Panc1 (cell line): ENCODE results near the gene EID3. TPM values are rescaled to one million over a fixed set of nuclear protein-coding genes. Genes with fewer than 3 reads are reported as not detected.
"Not testable (repeated sequence)": the region's sequence is repeated elsewhere in the genome, so short reads cannot be mapped to it uniquely, and the experiment has no call there.

ENCODE experiments used
- ATAC-seq: fragments of 200-7000 bp; cut with Tn5 transposase; 2 replicates; pipeline ENCODE4 v1.9.1; 2020; ENCODE audit warnings: mild to moderate bottlenecking, moderate library complexity
- BruUV-seq: library from RNA; stranded (reverse); fragments of 400-500 nt; replicated peaks from 2 replicates; lab custom pipeline; 2021; lab: Mats Ljungman, UMichigan
- CTCF ChIA-PET: fragments of 300-600 bp; sonication (Branson Sonifier 250); formaldehyde crosslinking; loops from one replicate; lab custom pipeline; 2022; ENCODE audit warnings: antibody characterized with exemption; lab: Charles Lee
- POLR2A ChIA-PET: fragments of 300-600 bp; sonication (Branson Sonifier 250); formaldehyde crosslinking; loops from one replicate; lab custom pipeline; 2022; ENCODE audit warnings: antibody characterized with exemption; lab: Charles Lee
- DNase-seq: peaks from one replicate; pipeline ENCODE4 v3.0.0-alpha.2; 2010; ENCODE audit warnings: low read depth, low spot score
- H3K27ac ChIP-seq: 2 replicates; pipeline ENCODE4 v1.5.1; 2011; ENCODE audit warnings: mild to moderate bottlenecking, low read length, inconsistent platforms
- H3K27me3 ChIP-seq: fragments of 200-500 bp; sonication (Bioruptor generic); 2 replicates; pipeline ENCODE4 v1.6.0; 2014; ENCODE audit warnings: low read length, inconsistent platforms; ENCODE audit not compliant: control insufficient read depth, insufficient read depth
- H3K36me3 ChIP-seq: fragments of 200-500 bp; sonication (Bioruptor generic); 2 replicates; pipeline ENCODE4 v1.5.1; 2014; ENCODE audit warnings: inconsistent platforms, mild to moderate bottlenecking, low read length, moderate library complexity; ENCODE audit not compliant: control insufficient read depth, insufficient read depth
- H3K4me1 ChIP-seq: 2 replicates; pipeline ENCODE4 v1.5.1; 2011; ENCODE audit warnings: inconsistent platforms, mild to moderate bottlenecking, low read length, moderate library complexity; ENCODE audit not compliant: control insufficient read depth, insufficient read depth
- H3K4me3 ChIP-seq, 2 experiments: 2 replicates each; pipeline ENCODE4 v1.5.1; 2011 to 2012; ENCODE audit warnings: low read depth in 2 of 2, low read length in 2 of 2, mild to moderate bottlenecking in 2 of 2, inconsistent platforms in 1 of 2, moderate library complexity in 1 of 2
- H3K9me3 ChIP-seq: fragments of 200-500 bp; sonication (Bioruptor generic); 2 replicates; pipeline ENCODE4 v1.5.1; 2014; ENCODE audit warnings: low read depth, mild to moderate bottlenecking, inconsistent platforms, low read length, moderate library complexity; ENCODE audit not compliant: control insufficient read depth, insufficient read depth
- POLR2AphosphoS5 ChIP-seq: IDR thresholded peaks from 2 replicates; pipeline ENCODE4 v1.6.1; 2012; ENCODE audit warnings: mild to moderate bottlenecking, low read depth, low read length, moderate library complexity
- SIN3A ChIP-seq: IDR thresholded peaks from 2 replicates; pipeline ENCODE4 v1.6.1; 2012; ENCODE audit warnings: low read depth, mild to moderate bottlenecking, low read length, moderate library complexity, borderline replicate concordance; ENCODE audit not compliant: insufficient read depth
- TCF7L2 ChIP-seq: IDR thresholded peaks from 2 replicates; pipeline ENCODE4 v1.6.1; 2011; ENCODE audit warnings: mild to moderate bottlenecking, low read depth, low read length, inconsistent platforms
- in situ Hi-C: cut with HindIII; loops from 2 replicates; pipeline ENCODE4 v1.10.0; 2016; ENCODE audit warnings: low sequenced_read_pairs, low pct_unique_long_range_greater_than_20kb
- intact Hi-C: fragments of 100-400 bp; cut with micrococcal nuclease; formaldehyde crosslinking; loops from one replicate; pipeline ENCODE4 v1.10.0; 2022; ENCODE audit not compliant: unreplicated experiment
- total RNA-seq: library from RNA; stranded (reverse); gene quantifications from one replicate; pipeline ENCODE4 v1.2.1, GENCODE V29; 2021; ENCODE audit not compliant: unreplicated experiment
- TF ChIP-seq, protein P1 (sequence below), 2 experiments: IDR thresholded peaks; 2 replicates each; pipeline ENCODE4 v1.6.1; 2011 to 2012; ENCODE audit warnings: low read depth in 2 of 2, control low read depth in 1 of 2, low read length in 1 of 2, mild to moderate bottlenecking in 1 of 2, moderate library complexity in 1 of 2; ENCODE audit not compliant: insufficient read depth in 1 of 2
- TF ChIP-seq, protein P2 (sequence below): fragments of 450-650 bp; IDR thresholded peaks from 2 replicates; pipeline ENCODE4 v1.5.1; 2017; ENCODE audit warnings: mild to moderate bottlenecking

The EID3 gene
- total RNA-seq, 1 experiment from 2014 or later, result 18.5 TPM

- ATAC-seq, H3K9me3 ChIP-seq, BruUV-seq, in situ Hi-C loops, H3K27me3 ChIP-seq, H3K27ac ChIP-seq, DNase-seq, intact Hi-C loops, H3K4me3 ChIP-seq, H3K4me1 ChIP-seq: not testable (repeated sequence)
- ChIA-PET CTCF (interaction anchor here (0.6 kb wide), 1 partner anchor 109 kb away, joined by 4 read pairs; no protein-coding TSS in a partner anchor), POLR2A (interaction anchor here (0.6 kb wide), 1 partner anchor 41 kb away, joined by 7 read pairs; no protein-coding TSS in a partner anchor)
- H3K36me3 ChIP-seq, result peaks cover 52% of the 10 kb centered on the region
These were observed 24.7 kb downstream of the EID3 start for GRCh38 chr12:104328278-104328677.

GRCh38 chr12:104328790-104329189, 25.3 kb downstream of the EID3 start:
- CTCF ChIA-PET, result no interaction called here
- in situ Hi-C loops (no loop called here), intact Hi-C loops (no loop called here)
- H3K27ac ChIP-seq, result no peak overlapping the region
- POLR2A ChIA-PET, result interaction anchor here (0.7 kb wide), 1 partner anchor 13 kb away, joined by 6 read pairs; no protein-coding TSS in a partner anchor
- ATAC-seq (no peak), DNase-seq (no peak)
- no peaks in the 10 kb centered on the region for H3K9me3 ChIP-seq
- no peak overlapping the region for H3K4me3 ChIP-seq
- BruUV-seq, result no TSS peak
- H3K27me3 ChIP-seq, result no peaks in the 10 kb centered on the region
- H3K36me3 ChIP-seq, result peaks cover 54% of the 10 kb centered on the region
- TF ChIP-seq, protein P1, sequence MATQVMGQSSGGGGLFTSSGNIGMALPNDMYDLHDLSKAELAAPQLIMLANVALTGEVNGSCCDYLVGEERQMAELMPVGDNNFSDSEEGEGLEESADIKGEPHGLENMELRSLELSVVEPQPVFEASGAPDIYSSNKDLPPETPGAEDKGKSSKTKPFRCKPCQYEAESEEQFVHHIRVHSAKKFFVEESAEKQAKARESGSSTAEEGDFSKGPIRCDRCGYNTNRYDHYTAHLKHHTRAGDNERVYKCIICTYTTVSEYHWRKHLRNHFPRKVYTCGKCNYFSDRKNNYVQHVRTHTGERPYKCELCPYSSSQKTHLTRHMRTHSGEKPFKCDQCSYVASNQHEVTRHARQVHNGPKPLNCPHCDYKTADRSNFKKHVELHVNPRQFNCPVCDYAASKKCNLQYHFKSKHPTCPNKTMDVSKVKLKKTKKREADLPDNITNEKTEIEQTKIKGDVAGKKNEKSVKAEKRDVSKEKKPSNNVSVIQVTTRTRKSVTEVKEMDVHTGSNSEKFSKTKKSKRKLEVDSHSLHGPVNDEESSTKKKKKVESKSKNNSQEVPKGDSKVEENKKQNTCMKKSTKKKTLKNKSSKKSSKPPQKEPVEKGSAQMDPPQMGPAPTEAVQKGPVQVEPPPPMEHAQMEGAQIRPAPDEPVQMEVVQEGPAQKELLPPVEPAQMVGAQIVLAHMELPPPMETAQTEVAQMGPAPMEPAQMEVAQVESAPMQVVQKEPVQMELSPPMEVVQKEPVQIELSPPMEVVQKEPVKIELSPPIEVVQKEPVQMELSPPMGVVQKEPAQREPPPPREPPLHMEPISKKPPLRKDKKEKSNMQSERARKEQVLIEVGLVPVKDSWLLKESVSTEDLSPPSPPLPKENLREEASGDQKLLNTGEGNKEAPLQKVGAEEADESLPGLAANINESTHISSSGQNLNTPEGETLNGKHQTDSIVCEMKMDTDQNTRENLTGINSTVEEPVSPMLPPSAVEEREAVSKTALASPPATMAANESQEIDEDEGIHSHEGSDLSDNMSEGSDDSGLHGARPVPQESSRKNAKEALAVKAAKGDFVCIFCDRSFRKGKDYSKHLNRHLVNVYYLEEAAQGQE (IDR thresholded peaks at IDR 0.05; ENCODE audit: insufficient read depth in 1 of 2, low read depth in 2 of 2, low read length in 1 of 2), result no peak
- TF ChIP-seq, protein P2, sequence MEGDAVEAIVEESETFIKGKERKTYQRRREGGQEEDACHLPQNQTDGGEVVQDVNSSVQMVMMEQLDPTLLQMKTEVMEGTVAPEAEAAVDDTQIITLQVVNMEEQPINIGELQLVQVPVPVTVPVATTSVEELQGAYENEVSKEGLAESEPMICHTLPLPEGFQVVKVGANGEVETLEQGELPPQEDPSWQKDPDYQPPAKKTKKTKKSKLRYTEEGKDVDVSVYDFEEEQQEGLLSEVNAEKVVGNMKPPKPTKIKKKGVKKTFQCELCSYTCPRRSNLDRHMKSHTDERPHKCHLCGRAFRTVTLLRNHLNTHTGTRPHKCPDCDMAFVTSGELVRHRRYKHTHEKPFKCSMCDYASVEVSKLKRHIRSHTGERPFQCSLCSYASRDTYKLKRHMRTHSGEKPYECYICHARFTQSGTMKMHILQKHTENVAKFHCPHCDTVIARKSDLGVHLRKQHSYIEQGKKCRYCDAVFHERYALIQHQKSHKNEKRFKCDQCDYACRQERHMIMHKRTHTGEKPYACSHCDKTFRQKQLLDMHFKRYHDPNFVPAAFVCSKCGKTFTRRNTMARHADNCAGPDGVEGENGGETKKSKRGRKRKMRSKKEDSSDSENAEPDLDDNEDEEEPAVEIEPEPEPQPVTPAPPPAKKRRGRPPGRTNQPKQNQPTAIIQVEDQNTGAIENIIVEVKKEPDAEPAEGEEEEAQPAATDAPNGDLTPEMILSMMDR, result no peak
- TF ChIP-seq TCF7L2, result no peak
- no peak for TF ChIP-seq POLR2AphosphoS5
- TF ChIP-seq SIN3A, result no peak
- H3K4me1 ChIP-seq, result peaks cover 5% of the 10 kb centered on the region; the same call in 1 of the 2 replicates
